Activated CD8-positive, alpha-beta memory T cell treated with anti-CD3 and anti-CD28 coated beads, Interleukin-2, amount 50 U/mL, for 24 hours (primary cell): ENCODE measurements around the gene CBFA2T2.

Experiments
- DNase-seq: peaks from one replicate; pipeline ENCODE4 v3.0.0-alpha.2; 2020; ENCODE audit errors: extremely low read depth

Gene CBFA2T2

GRCh38 chr20:33677991-33678702 lies 188.3 kb downstream of the CBFA2T2 start:
- no peak for DNase-seq

DNA sequence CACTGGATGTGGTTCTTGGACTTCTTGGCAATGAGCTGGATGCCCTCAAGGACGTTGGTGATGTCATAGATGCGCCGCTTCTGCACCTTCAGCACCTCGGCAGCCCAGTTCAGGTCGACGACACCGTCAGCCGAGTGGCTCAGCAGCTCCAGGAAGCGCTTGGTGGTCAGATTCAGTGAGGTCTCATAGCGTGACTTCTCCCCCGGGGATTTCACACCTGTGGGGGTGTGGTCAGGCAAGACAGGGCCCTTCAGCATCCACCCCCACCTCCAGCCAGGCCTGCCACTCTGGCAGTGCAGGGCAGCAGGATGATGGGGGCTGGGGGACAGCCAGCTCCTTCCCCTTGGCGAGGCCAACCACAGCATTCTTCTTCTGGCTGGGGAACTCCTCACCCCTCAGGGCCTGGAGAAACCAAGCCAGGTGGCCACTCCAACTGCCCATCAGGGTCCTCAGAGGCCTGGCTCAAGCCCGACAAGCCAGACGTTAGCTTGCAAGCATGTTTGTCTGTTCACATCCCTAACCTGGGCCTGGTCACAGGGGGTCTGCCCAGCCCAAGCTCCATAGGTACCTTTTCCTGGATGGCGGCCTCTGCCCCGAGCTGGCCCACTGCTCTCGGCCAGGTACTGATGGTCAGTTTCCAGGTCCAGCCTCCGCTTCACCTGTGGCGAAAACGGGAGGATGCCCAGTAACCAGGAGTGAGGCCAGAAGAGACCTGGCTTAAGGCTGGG lies 190.0 kb downstream of the CBFA2T2 start:
- DNase-seq: no peak

GRCh38 chr20:33680686-33681085 lies 190.8 kb downstream of the CBFA2T2 start:
- DNase-seq: no peak

DNA sequence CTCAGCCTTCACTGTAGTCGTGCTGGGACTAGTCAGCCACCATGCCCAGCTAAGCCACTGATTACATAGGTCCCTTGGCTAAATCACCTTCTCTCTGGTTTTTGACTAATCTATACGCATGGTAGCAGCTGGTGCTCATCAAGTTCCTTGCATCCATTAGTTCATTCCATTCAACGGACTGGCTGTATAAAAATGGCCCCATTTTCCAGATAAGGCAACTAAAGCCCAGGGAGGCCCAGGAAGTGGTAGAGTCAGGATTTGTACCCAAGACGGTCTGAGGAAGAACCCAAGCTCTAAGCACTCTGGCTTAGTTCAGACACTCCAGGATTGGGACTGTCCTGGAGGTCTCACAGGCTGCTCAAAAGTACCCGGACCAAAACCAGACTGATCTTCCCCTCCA lies 191.4 kb downstream of the CBFA2T2 start:
- no peak for DNase-seq

- no peak for DNase-seq
Observed at GRCh38 chr20:33681728-33682353, 191.9 kb downstream of the CBFA2T2 start.

DNA sequence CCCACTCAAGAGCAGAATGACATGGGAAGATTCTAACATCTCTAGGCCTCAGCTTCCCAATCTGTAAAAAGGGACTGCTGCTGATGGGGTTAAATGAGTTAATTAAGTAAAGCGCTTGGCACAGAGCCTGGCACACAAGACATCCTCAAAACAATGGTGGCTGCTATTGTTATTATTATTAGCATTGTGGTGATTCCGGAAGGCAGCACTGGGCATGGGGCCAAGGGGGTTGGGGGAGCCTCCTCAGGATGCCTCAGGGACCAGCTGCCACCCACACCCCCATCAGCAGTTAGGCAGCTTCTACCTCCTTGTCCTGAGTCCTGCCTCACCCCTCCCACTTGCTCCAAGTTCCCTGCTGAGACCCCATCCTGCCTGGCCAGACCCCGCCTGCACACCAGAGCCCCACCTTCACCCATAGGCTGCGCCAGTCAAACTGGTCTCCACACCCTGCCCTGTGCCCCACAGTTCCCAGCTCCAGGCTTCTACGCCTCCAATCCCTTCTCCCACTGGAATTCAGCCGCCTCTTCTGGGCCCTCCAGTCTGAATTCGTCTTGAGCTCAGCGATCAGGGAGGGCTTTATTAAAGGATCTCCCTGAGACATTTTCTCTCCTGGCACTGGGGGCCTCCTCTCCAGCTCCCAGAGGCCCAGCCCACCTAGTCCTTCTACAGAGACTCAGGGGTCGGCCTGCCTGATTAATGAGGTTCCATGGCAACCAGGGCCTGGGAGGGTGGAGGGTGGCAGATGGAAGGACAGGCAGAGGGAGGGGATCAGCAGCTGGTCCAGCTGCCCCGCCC lies 194.8 kb downstream of the CBFA2T2 start:
- DNase-seq: no peak

DNA sequence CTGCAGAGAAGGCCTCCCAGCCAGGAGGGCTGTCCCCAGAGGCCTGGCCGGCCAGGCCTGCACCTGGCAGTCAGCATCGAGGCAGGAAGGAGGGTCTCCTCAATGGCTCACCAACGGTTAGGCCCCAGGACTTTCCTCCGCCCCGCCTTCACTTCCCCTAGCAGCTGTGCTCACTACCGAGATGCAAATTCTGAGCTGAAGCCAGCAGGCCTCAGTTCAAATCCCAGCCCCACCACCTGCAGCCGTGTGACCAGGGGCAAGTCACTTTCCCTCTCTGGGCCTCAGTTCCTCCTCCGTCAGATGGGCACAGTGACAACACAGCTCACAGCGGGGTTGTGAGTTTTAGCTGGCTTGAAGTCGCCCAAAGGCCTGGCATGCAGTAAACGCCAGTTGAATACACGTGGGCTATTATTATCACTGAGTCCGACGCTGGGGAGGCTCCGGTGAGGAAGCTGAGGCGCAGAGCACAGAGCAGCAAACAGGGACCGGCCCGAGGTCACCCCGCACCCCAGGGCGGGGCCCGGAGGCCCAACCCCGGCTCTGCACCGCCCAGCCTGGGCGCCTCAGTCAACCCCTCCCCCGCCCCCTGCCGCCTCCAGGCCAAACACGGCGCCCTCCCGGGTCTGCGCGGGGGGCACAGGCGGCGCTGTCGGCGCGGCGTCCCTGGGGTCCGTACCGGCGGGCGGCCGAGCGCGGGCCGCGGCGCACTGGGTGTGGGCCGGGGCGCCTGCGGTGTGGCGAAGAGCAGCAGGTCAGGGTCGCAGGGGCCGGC lies 195.6 kb downstream of the CBFA2T2 start:
- no peak for DNase-seq

DNA sequence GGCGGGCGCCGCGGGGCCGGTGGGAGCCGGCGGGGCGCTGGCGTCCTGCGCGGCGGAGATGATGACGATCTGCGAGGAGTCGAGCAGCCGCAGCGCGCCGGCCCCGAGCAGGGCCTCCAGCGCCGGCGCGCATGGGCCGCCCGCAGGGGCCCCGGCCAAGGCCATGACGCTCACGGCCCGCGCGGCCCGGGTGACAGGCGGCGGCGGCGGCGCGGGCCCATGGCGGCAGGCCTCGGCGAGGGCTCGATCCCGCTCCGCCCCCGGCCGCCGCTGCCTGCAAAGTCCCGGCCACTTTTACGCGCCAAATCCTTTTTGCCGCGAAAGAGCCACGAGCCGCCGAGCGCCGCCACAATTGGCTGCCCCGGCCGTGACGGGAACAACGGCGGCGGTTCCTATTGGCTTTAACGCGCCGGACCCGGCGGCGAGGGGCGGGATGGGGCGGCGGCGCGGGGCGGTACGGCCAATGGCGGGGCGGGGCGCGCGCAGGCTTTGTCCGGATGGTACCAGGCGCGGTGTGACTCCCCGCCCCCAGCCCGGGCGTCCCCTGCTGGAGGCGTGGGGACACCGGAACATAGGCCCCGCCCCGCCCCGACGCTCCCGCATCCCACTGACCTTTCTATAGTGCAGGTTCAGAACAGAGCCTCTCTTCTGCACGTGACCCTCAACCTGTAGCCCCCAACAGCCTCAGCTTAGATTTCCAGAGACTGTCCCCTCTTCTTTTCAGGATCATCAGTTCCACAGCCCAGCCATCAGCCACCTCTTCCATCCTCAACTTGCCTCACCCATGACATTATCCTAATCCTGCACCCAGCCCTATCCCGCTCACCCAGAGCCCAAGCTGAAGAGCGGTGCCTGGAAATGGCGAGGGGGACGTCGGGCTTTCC lies 196.4 kb downstream of the CBFA2T2 start, which contains the start of gene E2F1:
Gene E2F1 (minus strand): TSS at position 286 of the 884 bp plus-strand sequence. CDS start 121 bp downstream, at position 165.
- DNase-seq: peak; percentile 85

DNA sequence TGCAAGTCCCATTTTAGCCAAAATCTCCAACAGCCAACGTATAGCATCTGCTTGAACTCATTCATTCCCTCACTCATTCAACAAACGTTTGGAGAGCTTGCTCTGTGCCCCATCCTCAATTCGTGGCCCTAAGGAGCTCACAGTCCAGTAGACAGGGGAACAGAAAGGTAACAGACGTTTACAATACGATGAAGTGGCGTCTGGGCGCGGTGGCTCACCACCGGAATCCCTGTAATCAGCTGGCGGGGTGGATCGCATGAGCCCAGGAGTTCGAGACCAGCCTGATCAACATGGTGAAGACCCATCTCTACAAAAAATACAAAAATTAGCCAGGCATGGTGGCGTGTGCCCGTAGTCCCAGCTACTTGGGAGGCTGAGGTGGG lies 197.1 kb downstream of the CBFA2T2 start:
- no peak for DNase-seq

DNA sequence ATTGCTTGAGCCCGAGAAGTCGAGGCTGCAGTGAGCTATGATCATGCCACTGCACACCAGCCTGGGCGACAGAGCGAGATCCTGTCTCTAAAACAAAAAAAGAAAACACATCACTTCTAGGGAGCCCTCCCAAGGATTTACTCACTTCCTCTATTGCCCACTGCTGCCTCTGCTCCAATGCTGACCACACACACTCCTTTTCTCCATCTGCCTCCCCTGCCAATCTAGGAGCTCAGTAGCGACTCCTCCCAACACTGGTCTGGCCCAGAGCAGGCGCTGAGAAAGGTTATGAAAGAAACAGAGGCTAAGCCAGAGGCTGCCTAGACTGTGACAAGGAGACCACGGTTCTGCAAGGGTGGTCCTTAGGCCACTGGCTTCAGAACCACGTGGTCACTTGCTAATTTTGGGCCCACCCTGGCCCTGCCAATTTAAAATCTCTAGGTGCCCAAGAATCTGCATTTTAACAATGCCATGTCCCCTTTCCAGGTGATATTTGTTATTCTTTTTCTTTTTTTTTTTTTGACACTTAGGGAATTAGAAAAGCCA lies 197.5 kb downstream of the CBFA2T2 start:
- DNase-seq: no peak

- no peak for DNase-seq
Observed at GRCh38 chr20:33687993-33688937, 198.4 kb downstream of the CBFA2T2 start.

DNA sequence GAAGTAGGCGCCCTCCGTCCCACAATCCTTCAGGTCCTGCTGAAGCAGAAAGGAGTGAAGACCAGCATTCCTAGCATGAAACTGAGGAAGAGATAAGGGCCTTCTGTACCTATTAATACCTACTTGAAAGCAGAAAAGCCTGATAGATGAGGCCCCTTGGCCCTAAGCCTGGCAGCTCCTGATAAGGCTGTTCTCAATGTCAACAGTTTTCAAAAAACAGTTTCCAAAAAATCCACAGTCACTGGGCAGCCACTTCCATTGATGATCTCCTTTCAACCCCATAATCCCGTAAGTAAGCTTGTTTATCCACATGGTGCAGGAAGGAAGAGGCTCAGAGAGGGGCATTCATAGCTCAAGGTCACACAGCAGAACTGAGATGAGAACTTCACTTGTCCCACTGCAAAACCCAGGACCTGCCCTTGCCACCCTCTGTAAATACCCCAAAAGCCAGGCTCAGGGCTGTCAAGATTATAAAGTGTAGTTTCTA lies 199.1 kb downstream of the CBFA2T2 start:
- no peak for DNase-seq

GRCh38 chr20:33689493-33689892 lies 199.6 kb downstream of the CBFA2T2 start:
- DNase-seq: no peak

DNA sequence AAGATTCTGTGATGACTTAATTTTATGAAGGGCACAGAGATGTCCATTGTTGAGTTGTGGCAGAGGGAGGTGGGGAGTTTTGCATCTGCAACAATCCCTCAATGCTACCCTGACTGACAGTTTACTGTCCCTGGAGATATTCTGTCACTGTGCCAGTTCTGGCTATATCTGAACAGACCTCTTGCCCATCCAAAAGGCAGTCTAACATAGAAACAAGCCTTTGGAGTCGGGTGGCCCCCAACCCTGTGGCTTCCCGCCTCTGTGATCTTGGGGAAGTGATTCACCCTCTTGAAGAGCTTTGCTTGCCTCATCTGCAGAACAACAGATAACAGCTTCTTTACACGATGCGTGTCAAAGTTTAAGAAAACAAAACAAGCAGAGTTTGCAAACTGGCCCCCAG lies 200.1 kb downstream of the CBFA2T2 start:
- DNase-seq: no peak

DNA sequence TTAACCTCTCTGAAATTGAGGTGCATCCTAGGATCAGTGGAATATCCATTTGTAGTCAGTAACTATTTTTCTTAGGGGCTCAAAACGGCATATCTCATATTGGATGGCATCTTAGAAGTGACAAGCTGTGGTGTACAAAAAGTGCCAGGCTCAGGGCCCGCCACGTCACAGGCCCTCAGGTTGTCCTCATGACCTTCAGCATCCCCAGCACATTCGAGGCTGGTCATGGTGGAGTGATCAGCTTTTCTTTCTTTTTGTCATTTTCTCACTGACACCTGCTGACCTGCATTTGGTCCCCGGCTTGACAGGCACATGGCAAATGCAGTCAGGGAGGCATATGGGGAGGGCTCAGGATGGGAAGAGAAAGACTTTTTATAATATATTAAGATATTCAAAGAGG lies 203.4 kb downstream of the CBFA2T2 start:
- DNase-seq: no peak

DNA sequence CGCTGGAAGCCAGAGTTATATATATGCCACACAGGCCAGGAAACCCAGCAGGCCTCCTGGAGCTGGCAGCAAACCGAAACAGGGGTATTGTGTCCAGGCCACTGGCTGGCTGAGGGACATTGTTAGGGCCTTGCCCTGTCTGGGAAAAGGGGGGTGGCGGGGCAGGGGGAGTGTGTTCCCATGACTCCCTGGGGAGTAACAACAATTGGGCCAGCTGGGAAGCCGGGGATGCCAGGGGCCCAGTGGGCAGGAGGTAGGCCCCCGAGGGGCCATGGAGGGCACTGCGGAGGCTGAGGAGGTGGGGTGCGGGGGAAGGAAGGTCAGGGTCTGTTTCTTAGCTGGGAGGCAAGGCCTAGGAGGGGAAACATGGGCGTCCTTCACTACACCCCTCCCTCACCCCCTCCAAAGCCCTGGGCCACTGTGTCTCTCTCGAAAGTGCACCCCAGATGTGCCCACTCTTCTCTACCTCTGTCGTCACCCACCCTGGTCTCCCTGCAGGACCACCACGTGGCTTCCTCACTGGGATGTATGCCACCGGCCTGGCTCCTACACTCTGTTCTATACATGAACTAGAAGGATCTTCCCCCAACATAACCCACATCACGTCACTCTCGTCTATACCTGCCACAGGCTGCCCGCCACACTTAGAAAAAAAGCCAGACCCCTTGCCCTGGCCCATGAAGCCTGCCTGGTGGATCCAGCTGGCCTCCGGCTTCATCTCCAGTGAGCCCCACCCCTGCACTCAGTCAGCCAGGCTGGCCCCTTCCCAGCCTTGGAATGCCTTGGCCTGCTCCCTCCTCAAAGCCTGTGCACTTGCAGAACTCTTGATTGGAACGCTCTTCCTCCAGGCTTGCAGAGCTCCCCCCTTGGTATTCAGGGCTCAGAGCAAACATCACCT lies 204.1 kb downstream of the CBFA2T2 start:
- no peak for DNase-seq

DNA sequence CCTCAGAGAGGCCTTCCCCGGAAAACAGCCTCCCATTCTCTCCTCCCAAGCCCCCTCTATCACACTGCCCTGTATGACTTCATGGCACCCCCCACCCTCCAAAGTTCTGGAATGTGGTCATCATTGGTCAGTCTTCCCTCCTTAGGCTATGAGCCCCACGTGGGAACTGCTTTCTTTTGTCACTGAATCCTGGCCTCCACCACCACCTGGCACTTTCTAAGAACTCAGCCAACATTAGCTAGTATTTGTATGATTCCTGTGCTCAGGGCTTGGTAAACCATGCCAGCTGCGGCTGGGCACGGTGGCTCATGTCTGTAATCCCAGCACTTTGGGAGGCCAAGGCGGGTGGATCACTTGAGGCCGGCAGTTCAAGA lies 204.7 kb downstream of the CBFA2T2 start:
- DNase-seq: no peak

GRCh38 chr20:33696448-33696847 lies 206.6 kb downstream of the CBFA2T2 start:
- DNase-seq: no peak
